GM18526 (cell line): ENCODE results near the gene MBP.

Experiments used
- POLR2A ChIP-seq: IDR thresholded peaks from 3 replicates; pipeline ENCODE4 v1.6.1; 2011; ENCODE audit not compliant: insufficient read length; ENCODE audit errors: extremely low read depth

MBP gene

GRCh38 chr18:77022556-77022955, 110.0 kb downstream of the MBP start:
- no peak for TF ChIP-seq POLR2A

GRCh38 chr18:77022116-77022515, 110.5 kb downstream of the MBP start:
- TF ChIP-seq POLR2A: no peak

- no peak for TF ChIP-seq POLR2A
Measured at GRCh38 chr18:77021075-77021474, 111.5 kb downstream of the MBP start.

- no peak for TF ChIP-seq POLR2A
Measured at GRCh38 chr18:77020561-77020960, 112.0 kb downstream of the MBP start.

- no peak for TF ChIP-seq POLR2A
Measured at GRCh38 chr18:77019641-77020040, 112.9 kb downstream of the MBP start.

GRCh38 chr18:77017355-77017754, 115.2 kb downstream of the MBP start:
- TF ChIP-seq POLR2A: no peak

GRCh38 chr18:77016936-77017335, 115.6 kb downstream of the MBP start:
- TF ChIP-seq POLR2A: no peak

GRCh38 chr18:77015771-77016710, 116.5 kb downstream of the MBP start:
- TF ChIP-seq POLR2A: no peak

- TF ChIP-seq POLR2A: no peak
Measured at GRCh38 chr18:77015169-77015568, 117.4 kb downstream of the MBP start.

- TF ChIP-seq POLR2A: no peak
Measured at GRCh38 chr18:77014538-77014937, 118.0 kb downstream of the MBP start.

GRCh38 chr18:77013811-77014521, 118.6 kb downstream of the MBP start:
- no peak for TF ChIP-seq POLR2A

- TF ChIP-seq POLR2A: no peak
Measured at GRCh38 chr18:77012806-77013541, 119.6 kb downstream of the MBP start.

GRCh38 chr18:77012120-77012519, 120.5 kb downstream of the MBP start:
- TF ChIP-seq POLR2A: no peak

- no peak for TF ChIP-seq POLR2A
Measured at GRCh38 chr18:77009675-77010074, 122.9 kb downstream of the MBP start.

- no peak for TF ChIP-seq POLR2A
Measured at GRCh38 chr18:77008576-77009315, 123.8 kb downstream of the MBP start.
